GM12873 (cell line): ENCODE results near the gene SYNDIG1.

ENCODE experiments used
- CTCF ChIP-seq: IDR thresholded peaks from 2 replicates; pipeline ENCODE4 v1.5.1; 2012; ENCODE audit warnings: low read depth, mild to moderate bottlenecking, moderate library complexity, low read length, control low read depth; ENCODE audit not compliant: insufficient read depth; ENCODE audit errors: missing control alignments

Gene SYNDIG1

GRCh38 chr20:24472426-24472825 lies 3.0 kb downstream of the SYNDIG1 start:
- TF ChIP-seq CTCF = no peak

- TF ChIP-seq CTCF = no peak
Observed at GRCh38 chr20:24473435-24474223, 4.2 kb downstream of the SYNDIG1 start.

GRCh38 chr20:24477831-24478547 lies 8.6 kb downstream of the SYNDIG1 start:
- no peak for TF ChIP-seq CTCF

GRCh38 chr20:24478584-24478983 lies 9.2 kb downstream of the SYNDIG1 start:
- no peak for TF ChIP-seq CTCF

- no peak for TF ChIP-seq CTCF
Observed at GRCh38 chr20:24479106-24479505, 9.7 kb downstream of the SYNDIG1 start.

GRCh38 chr20:24479595-24479994 lies 10.2 kb downstream of the SYNDIG1 start:
- TF ChIP-seq CTCF = no peak

- no peak for TF ChIP-seq CTCF
Observed at GRCh38 chr20:24480509-24480908, 11.1 kb downstream of the SYNDIG1 start.
